HG02852 (cell line): ENCODE measurements around the gene DCK.
A peak's percentile ranks its signal among the peaks of the same experiment; 100 is the strongest.

Source experiments
- ATAC-seq: cut with Tn5 transposase; IDR thresholded peaks from one replicate; pipeline ENCODE4 v1.9.1; 2021; ENCODE audit warnings: mild to moderate bottlenecking, moderate library complexity; ENCODE audit not compliant: unreplicated experiment

The DCK gene

GRCh38 chr4:70993181-70994068, at the start of gene DCK:
TSS of gene DCK (plus strand) at chr4:70993649. CDS start at chr4:70993836, 187 bp downstream.
- peak; percentile 74 for ATAC-seq

- peak; percentile 49 for ATAC-seq
Observed at GRCh38 chr4:70945046-70945445, 48.4 kb upstream of the DCK start.

GRCh38 chr4:70945452-70946055, 47.9 kb upstream of the DCK start:
- ATAC-seq: no peak

- no peak for ATAC-seq
Observed at GRCh38 chr4:70946939-70947338, 46.5 kb upstream of the DCK start.

GRCh38 chr4:70948665-70949260, 44.7 kb upstream of the DCK start:
- no peak for ATAC-seq

GRCh38 chr4:70954032-70954431, 39.4 kb upstream of the DCK start:
- no peak for ATAC-seq

GRCh38 chr4:70956549-70957210, 36.8 kb upstream of the DCK start:
- no peak for ATAC-seq

GRCh38 chr4:70958681-70959080, 34.8 kb upstream of the DCK start:
- no peak for ATAC-seq

GRCh38 chr4:70969076-70969475, 24.4 kb upstream of the DCK start:
- no peak for ATAC-seq

- no peak for ATAC-seq
Observed at GRCh38 chr4:70976252-70976651, 17.2 kb upstream of the DCK start.

GRCh38 chr4:70979445-70980008, 13.9 kb upstream of the DCK start:
- no peak for ATAC-seq

GRCh38 chr4:70980196-70980595, 13.3 kb upstream of the DCK start:
- no peak for ATAC-seq

GRCh38 chr4:70984106-70984505, 9.3 kb upstream of the DCK start:
- ATAC-seq: no peak

GRCh38 chr4:70984589-70984988, 8.9 kb upstream of the DCK start:
- no peak for ATAC-seq

GRCh38 chr4:70991596-70991995, 1.9 kb upstream of the DCK start:
- ATAC-seq: no peak

GRCh38 chr4:70992391-70992881, 1.0 kb upstream of the DCK start:
- no peak for ATAC-seq

- ATAC-seq: no peak
Observed at GRCh38 chr4:70994069-70994366, 569 bp downstream of the DCK start.

GRCh38 chr4:70994387-70995099, 1.1 kb downstream of the DCK start:
- peak; percentile 36 for ATAC-seq

- ATAC-seq: no peak
Observed at GRCh38 chr4:70996018-70996360, 2.5 kb downstream of the DCK start.

GRCh38 chr4:70997036-70997435, 3.6 kb downstream of the DCK start:
- no peak for ATAC-seq

GRCh38 chr4:70997546-70997945, 4.1 kb downstream of the DCK start:
- no peak for ATAC-seq
